PC-3 (cell line): ENCODE measurements around the gene PTGES. TPM values are rescaled to one million over a fixed set of nuclear protein-coding genes. Genes with fewer than 3 reads are reported as not detected.

Experiments
- ATAC-seq: fragments of 200-7000 bp; cut with Tn5 transposase; 2 replicates; pipeline ENCODE4 v1.9.1; 2020; ENCODE audit warnings: mild to moderate bottlenecking, moderate library complexity
- BruUV-seq: library from RNA; stranded (reverse); fragments of 400-500 nt; replicated peaks from 2 replicates; lab custom pipeline; 2021; lab: Mats Ljungman, UMichigan
- CTCF ChIA-PET: fragments of 300-600 bp; sonication (Branson Sonifier 250); formaldehyde crosslinking; loops from one replicate; lab custom pipeline; 2022; ENCODE audit warnings: antibody characterized with exemption; lab: Charles Lee
- POLR2A ChIA-PET: fragments of 300-600 bp; sonication (Branson Sonifier 250); formaldehyde crosslinking; loops from one replicate; lab custom pipeline; 2022; ENCODE audit warnings: antibody characterized with exemption; ENCODE audit not compliant: unreplicated experiment; lab: Charles Lee
- DNase-seq: peaks from one replicate; pipeline ENCODE4 v3.0.0-alpha.2; 2015
- H2AFZ ChIP-seq: fragments of 300-600 bp; sonication (generic); 2 replicates; pipeline ENCODE4 v1.6.0; 2016; ENCODE audit warnings: antibody characterized with exemption, low read length
- H3F3A ChIP-seq: fragments of 300-600 bp; sonication (generic); one replicate; pipeline ENCODE4 v1.6.0; 2017; ENCODE audit warnings: antibody characterized with exemption, low read length, control low read depth, mild to moderate bottlenecking; ENCODE audit not compliant: unreplicated experiment
- H3K27ac ChIP-seq: fragments of 300-600 bp; sonication (generic); 2 replicates; pipeline ENCODE4 v1.5.1; 2016; ENCODE audit warnings: mild to moderate bottlenecking, low read length
- H3K27me3 ChIP-seq: fragments of 300-600 bp; sonication (generic); 2 replicates; pipeline ENCODE4 v1.6.1; 2016; ENCODE audit warnings: low read length, mixed read lengths
- H3K36me3 ChIP-seq: fragments of 300-600 bp; sonication (generic); 2 replicates; pipeline ENCODE4 v1.6.1; 2016; ENCODE audit warnings: low read depth, mixed run types, low read length, mixed read lengths
- H3K4me1 ChIP-seq: fragments of 300-600 bp; sonication (generic); 2 replicates; pipeline ENCODE4 v1.5.1; 2016; ENCODE audit warnings: low read length; ENCODE audit not compliant: insufficient read depth
- H3K4me2 ChIP-seq: fragments of 300-600 bp; sonication (generic); 2 replicates; pipeline ENCODE4 v1.6.0; 2016; ENCODE audit warnings: low read length
- H3K4me3 ChIP-seq: fragments of 300-600 bp; sonication (generic); 2 replicates; pipeline ENCODE4 v1.5.1; 2016; ENCODE audit warnings: mild to moderate bottlenecking, low read length, mixed read lengths
- H3K79me2 ChIP-seq: fragments of 300-600 bp; sonication (generic); 2 replicates; pipeline ENCODE4 v1.6.1; 2017; ENCODE audit warnings: low read length, mixed read lengths
- H3K9ac ChIP-seq: fragments of 300-600 bp; sonication (generic); 2 replicates; pipeline ENCODE4 v1.6.0; 2016; ENCODE audit warnings: mild to moderate bottlenecking, low read length
- H3K9me2 ChIP-seq: fragments of 300-600 bp; sonication (generic); replicated peaks from 2 replicates; pipeline ENCODE4 v1.6.1; 2016; ENCODE audit warnings: mixed run types, low read length, mixed read lengths
- H3K9me3 ChIP-seq: fragments of 300-600 bp; sonication (generic); 2 replicates; pipeline ENCODE4 v1.6.1; 2016; ENCODE audit warnings: low read length, mixed read lengths
- H4K20me1 ChIP-seq: fragments of 300-600 bp; sonication (generic); 2 replicates; pipeline ENCODE4 v1.6.1; 2016; ENCODE audit warnings: low read length, mixed read lengths
- EZH2 ChIP-seq: fragments of 300-600 bp; sonication (generic); IDR thresholded peaks from one replicate; pipeline ENCODE4 v1.6.1; 2017; ENCODE audit warnings: antibody characterized with exemption, mild to moderate bottlenecking, low read length; ENCODE audit not compliant: unreplicated experiment
- EZH2phosphoT487 ChIP-seq: fragments of 300-600 bp; sonication (generic); IDR thresholded peaks from 2 replicates; pipeline ENCODE4 v1.6.1; 2018; ENCODE audit warnings: mild to moderate bottlenecking, antibody characterized with exemption, low read length, borderline replicate concordance
- intact Hi-C: fragments of 100-400 bp; cut with micrococcal nuclease; formaldehyde crosslinking; loops from 2 replicates; pipeline ENCODE4 v1.9.0; 2023
- total RNA-seq: library from RNA; depleted of rRNA; stranded (reverse); fragments of >200 nt; gene quantifications from 2 replicates; pipeline ENCODE4 v1.2.3, GENCODE V29; 2014
- TF ChIP-seq, protein P1 (sequence below): fragments of 300-600 bp; sonication (generic); conservative IDR thresholded peaks from 2 replicates; pipeline ENCODE4 v1.5.1; 2017; ENCODE audit warnings: antibody characterized with exemption, low read depth, mild to moderate bottlenecking, low read length

The PTGES gene
- total RNA-seq, 1 experiment from 2014 or later: 21.0 TPM

- CTCF ChIA-PET: no interaction called here
- Histone ChIP-seq H3K4me3 (no peak overlapping the region), H3F3A (no peaks in the 10 kb centered on the region), H3K27ac (no peak overlapping the region), H3K4me1 (peaks cover 7% of the 10 kb centered on the region; the same call in 1 of the 2 replicates), H4K20me1 (no peaks in the 10 kb centered on the region), H3K79me2 (no peaks in the 10 kb centered on the region), H3K9me2 (no peaks in the 10 kb centered on the region), H3K27me3 (no peaks in the 10 kb centered on the region), H3K9ac (no peak overlapping the region), H3K4me2 (no peak overlapping the region), H3K36me3 (no peaks in the 10 kb centered on the region), H2AFZ (no peak overlapping the region), H3K9me3 (no peaks in the 10 kb centered on the region)
- intact Hi-C loops: no loop called here
- DNase-seq (no peak), ATAC-seq (no peak)
- POLR2A ChIA-PET: no interaction called here
- TF ChIP-seq EZH2phosphoT487: no peak
- TF ChIP-seq, protein P1, sequence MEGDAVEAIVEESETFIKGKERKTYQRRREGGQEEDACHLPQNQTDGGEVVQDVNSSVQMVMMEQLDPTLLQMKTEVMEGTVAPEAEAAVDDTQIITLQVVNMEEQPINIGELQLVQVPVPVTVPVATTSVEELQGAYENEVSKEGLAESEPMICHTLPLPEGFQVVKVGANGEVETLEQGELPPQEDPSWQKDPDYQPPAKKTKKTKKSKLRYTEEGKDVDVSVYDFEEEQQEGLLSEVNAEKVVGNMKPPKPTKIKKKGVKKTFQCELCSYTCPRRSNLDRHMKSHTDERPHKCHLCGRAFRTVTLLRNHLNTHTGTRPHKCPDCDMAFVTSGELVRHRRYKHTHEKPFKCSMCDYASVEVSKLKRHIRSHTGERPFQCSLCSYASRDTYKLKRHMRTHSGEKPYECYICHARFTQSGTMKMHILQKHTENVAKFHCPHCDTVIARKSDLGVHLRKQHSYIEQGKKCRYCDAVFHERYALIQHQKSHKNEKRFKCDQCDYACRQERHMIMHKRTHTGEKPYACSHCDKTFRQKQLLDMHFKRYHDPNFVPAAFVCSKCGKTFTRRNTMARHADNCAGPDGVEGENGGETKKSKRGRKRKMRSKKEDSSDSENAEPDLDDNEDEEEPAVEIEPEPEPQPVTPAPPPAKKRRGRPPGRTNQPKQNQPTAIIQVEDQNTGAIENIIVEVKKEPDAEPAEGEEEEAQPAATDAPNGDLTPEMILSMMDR: no peak
- no peak for TF ChIP-seq EZH2
- no TSS peak for BruUV-seq
These were observed 51.3 kb downstream of the PTGES start for GRCh38 chr9:129701549-129701948.

DNA sequence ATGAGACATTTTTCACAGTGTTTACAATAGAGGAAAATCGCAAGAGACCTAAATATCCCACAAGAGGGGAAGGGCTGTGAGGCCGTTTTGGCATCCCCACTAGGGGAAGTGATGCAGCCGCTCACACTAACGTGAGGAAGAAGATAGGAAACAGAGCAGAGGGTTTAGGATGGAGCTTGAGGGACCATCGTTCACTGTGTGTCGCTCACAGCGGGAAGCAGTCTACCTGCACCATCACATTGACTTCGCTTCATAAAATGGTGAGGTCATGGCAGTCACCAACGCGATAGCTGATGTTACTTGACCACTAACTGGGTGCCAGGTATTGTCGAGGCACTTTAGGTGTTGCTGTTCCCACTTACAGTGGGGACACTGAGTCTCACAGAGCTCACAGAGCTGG, 51.8 kb downstream of the PTGES start:
- H3K4me1 ChIP-seq: peaks cover 7% of the 10 kb centered on the region; the same call in 1 of the 2 replicates
- H3K9me3 ChIP-seq: no peaks in the 10 kb centered on the region
- ChIA-PET CTCF (no interaction called here), POLR2A (no interaction called here)
- no peaks in the 10 kb centered on the region for H4K20me1 ChIP-seq
- intact Hi-C loops: no loop called here
- TF ChIP-seq EZH2: no peak
- H3K36me3 ChIP-seq: no peaks in the 10 kb centered on the region
- no peaks in the 10 kb centered on the region for H3K9me2 ChIP-seq
- ATAC-seq (no peak), DNase-seq (no peak)
- no peak overlapping the region for H2AFZ ChIP-seq
- H3K4me3 ChIP-seq: no peak overlapping the region
- H3K27me3 ChIP-seq: no peaks in the 10 kb centered on the region
- no peak overlapping the region for H3K9ac ChIP-seq
- no peak overlapping the region for H3K27ac ChIP-seq
- no peak overlapping the region for H3K4me2 ChIP-seq
- BruUV-seq: no TSS peak
- H3K79me2 ChIP-seq: no peaks in the 10 kb centered on the region
- no peaks in the 10 kb centered on the region for H3F3A ChIP-seq

DNA sequence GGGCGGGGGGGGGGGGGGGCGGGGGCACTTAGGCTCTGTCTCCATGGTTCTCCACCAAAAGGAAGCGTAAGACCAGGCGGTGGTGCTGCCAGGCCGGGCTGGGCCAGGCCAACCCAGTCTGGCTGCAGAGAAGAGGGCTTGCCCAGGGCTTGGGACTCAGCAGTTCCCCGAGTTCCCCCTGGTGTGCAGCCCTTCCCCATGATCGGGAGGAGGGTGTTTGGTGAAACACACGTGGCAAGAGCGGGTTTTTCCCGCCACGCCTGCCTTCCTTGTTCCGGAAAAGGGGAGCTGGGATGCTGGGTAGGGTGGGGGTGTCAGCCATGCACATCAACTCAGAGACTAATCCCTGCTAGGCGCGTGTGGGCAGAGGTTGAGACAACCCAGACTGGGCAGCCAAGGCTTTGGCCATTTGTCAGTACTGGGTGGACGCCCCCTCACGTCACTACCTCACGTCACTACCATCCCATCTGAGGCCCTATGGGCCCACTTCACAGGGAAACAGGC, 54.5 kb downstream of the PTGES start:
- BruUV-seq: no TSS peak
- H3K9ac ChIP-seq: no peak overlapping the region
- TF ChIP-seq EZH2 (no peak), EZH2phosphoT487 (no peak)
- TF ChIP-seq, protein P1: no peak
- no peak overlapping the region for H3K4me3 ChIP-seq
- CTCF ChIA-PET: no interaction called here
- no peaks in the 10 kb centered on the region for H3F3A ChIP-seq
- POLR2A ChIA-PET: no interaction called here
- intact Hi-C loops: no loop called here
- no peak overlapping the region for H3K27ac ChIP-seq
- ATAC-seq: no peak
- H2AFZ ChIP-seq: no peak overlapping the region
- H3K4me2 ChIP-seq: no peak overlapping the region
- H3K36me3 ChIP-seq: no peaks in the 10 kb centered on the region
- H3K9me2 ChIP-seq: no peaks in the 10 kb centered on the region
- peaks cover 7% of the 10 kb centered on the region; the same call in 1 of the 2 replicates for H3K4me1 ChIP-seq
- H3K27me3 ChIP-seq: no peaks in the 10 kb centered on the region
- H4K20me1 ChIP-seq: no peaks in the 10 kb centered on the region
- H3K79me2 ChIP-seq: no peaks in the 10 kb centered on the region
- H3K9me3 ChIP-seq: no peaks in the 10 kb centered on the region
- no peak for DNase-seq
